ENCODE data around the gene B3GNT5. TPM values are rescaled to one million over a fixed set of nuclear protein-coding genes. Genes with fewer than 3 reads are reported as not detected.

B3GNT5 gene
- total and polyA plus RNA-seq, 2 experiments from 2014 or later: 4.9 to 6.4 TPM

- no peak for TF ChIP-seq ZNF462 (CRISPR knock-in tag; IDR thresholded peaks at IDR 0.05)
- TF ChIP-seq JUNB (IDR thresholded peaks at IDR 0.05; ENCODE audit: unreplicated experiment): no peak
- TF ChIP-seq EZH2 (IDR thresholded peaks at IDR 0.05; ENCODE audit: low read depth, unreplicated experiment): no peak
- TF ChIP-seq, protein P1, sequence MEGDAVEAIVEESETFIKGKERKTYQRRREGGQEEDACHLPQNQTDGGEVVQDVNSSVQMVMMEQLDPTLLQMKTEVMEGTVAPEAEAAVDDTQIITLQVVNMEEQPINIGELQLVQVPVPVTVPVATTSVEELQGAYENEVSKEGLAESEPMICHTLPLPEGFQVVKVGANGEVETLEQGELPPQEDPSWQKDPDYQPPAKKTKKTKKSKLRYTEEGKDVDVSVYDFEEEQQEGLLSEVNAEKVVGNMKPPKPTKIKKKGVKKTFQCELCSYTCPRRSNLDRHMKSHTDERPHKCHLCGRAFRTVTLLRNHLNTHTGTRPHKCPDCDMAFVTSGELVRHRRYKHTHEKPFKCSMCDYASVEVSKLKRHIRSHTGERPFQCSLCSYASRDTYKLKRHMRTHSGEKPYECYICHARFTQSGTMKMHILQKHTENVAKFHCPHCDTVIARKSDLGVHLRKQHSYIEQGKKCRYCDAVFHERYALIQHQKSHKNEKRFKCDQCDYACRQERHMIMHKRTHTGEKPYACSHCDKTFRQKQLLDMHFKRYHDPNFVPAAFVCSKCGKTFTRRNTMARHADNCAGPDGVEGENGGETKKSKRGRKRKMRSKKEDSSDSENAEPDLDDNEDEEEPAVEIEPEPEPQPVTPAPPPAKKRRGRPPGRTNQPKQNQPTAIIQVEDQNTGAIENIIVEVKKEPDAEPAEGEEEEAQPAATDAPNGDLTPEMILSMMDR (conservative IDR thresholded peaks at IDR 0.05; ENCODE audit: low read depth in 2 of 2): no peak
- TF ChIP-seq CREB1 (CRISPR knock-in tag; IDR thresholded peaks at IDR 0.05; ENCODE audit: low read depth): no peak
- TF ChIP-seq ETS1 (IDR thresholded peaks at IDR 0.05): no peak
- no peak for TF ChIP-seq ZNF331 (CRISPR knock-in tag; IDR thresholded peaks at IDR 0.05; ENCODE audit: low read depth)
Observed at GRCh38 chr3:183233966-183234365, 19.1 kb upstream of the B3GNT5 start (continued).
